ENCODE measurements around the gene CRIP2. TPM values are rescaled to one million over a fixed set of nuclear protein-coding genes. Genes with fewer than 3 reads are reported as not detected.
A peak's percentile ranks its signal among the peaks of the same experiment; 100 is the strongest.

The CRIP2 gene
- total and polyA plus RNA-seq, 7 donors, result 23.1 to 71.8 (median 32.2) TPM

GRCh38 chr14:105466531-105467248 lies 7.9 kb upstream of the CRIP2 start:
- H3K27ac ChIP-seq, result no peak overlapping the region
- H3K36me3 ChIP-seq (ENCODE audit: insufficient read depth in 1 of 2, low read depth in 1 of 2), result peaks cover 8 to 67% of the 10 kb centered on the region in 2 donors
- H3K4me1 ChIP-seq, result peaks cover 31% of the 10 kb centered on the region
- no peak overlapping the region for H3K4me3 ChIP-seq
- WGBS, 3 donors, result 64 to 81% (median 67%) methylated on average over 34 to 53 of the region's 53 CpGs
- TF ChIP-seq CTCF (IDR thresholded peaks at IDR 0.05), result no peak
- ATAC-seq, result peak in 1 of 4 donors; percentile 4
- no peaks in the 10 kb centered on the region for H3K27me3 ChIP-seq (ENCODE audit: insufficient read depth in 3 of 3, low read length in 2 of 3)
- intact Hi-C loops (cut with DNase I), result loop anchor here in 1 of 2 donors (5.0 kb wide), 1 partner anchor 49 kb away; the partner anchor contains the start of gene MTA1
- no peaks in the 10 kb centered on the region for H3K9me3 ChIP-seq
- DNase-seq, result no peak

- Histone ChIP-seq H3K36me3 (ENCODE audit: insufficient read depth in 1 of 2, low read depth in 1 of 2) (peaks cover 8 to 60% of the 10 kb centered on the region in 2 donors), H3K9me3 (no peaks in the 10 kb centered on the region), H3K4me1 (peaks cover 38% of the 10 kb centered on the region), H3K27me3 (ENCODE audit: insufficient read depth in 3 of 3, low read length in 2 of 3) (no peaks in the 10 kb centered on the region), H3K27ac (no peak overlapping the region), H3K4me3 (no peak overlapping the region)
- intact Hi-C loops (cut with DNase I), result loop anchor here in 1 of 2 donors (5.0 kb wide), 1 partner anchor 50 kb away; the partner anchor contains the start of gene MTA1
- no peak for DNase-seq
- TF ChIP-seq CTCF (IDR thresholded peaks at IDR 0.05), result no peak
- ATAC-seq, result no peak
- 82 to 89% (median 84%) methylated on average over 20 of the region's 20 CpGs for WGBS, 3 donors
Observed at GRCh38 chr14:105467249-105467941, 7.2 kb upstream of the CRIP2 start.

GRCh38 chr14:105467942-105468471 lies 6.6 kb upstream of the CRIP2 start:
- WGBS, 3 donors, result 83 to 88% (median 83%) methylated on average over 22 of the region's 22 CpGs
- Histone ChIP-seq H3K9me3 (no peaks in the 10 kb centered on the region), H3K27me3 (ENCODE audit: insufficient read depth in 3 of 3, low read length in 2 of 3) (no peaks in the 10 kb centered on the region), H3K4me1 (peaks cover 44% of the 10 kb centered on the region), H3K27ac (peak overlapping the region; percentile 15), H3K36me3 (ENCODE audit: insufficient read depth in 1 of 2, low read depth in 1 of 2) (peaks cover 8 to 54% of the 10 kb centered on the region in 2 donors), H3K4me3 (no peak overlapping the region)
- TF ChIP-seq CTCF (IDR thresholded peaks at IDR 0.05), result no peak
- no peak for ATAC-seq
- DNase-seq, result no peak
- intact Hi-C loops (cut with DNase I), result loop anchor here in 1 of 2 donors (5.0 kb wide), 1 partner anchor 51 kb away; the partner anchor contains the start of gene MTA1

- no peaks in the 10 kb centered on the region for H3K9me3 ChIP-seq
- peaks cover 47% of the 10 kb centered on the region for H3K4me1 ChIP-seq
- H3K27ac ChIP-seq, result no peak overlapping the region
- 16 to 30% (median 21%) methylated on average over 15 to 19 of the region's 19 CpGs for WGBS, 3 donors
- no peak for TF ChIP-seq CTCF (IDR thresholded peaks at IDR 0.05)
- H3K27me3 ChIP-seq (ENCODE audit: insufficient read depth in 3 of 3, low read length in 2 of 3), result no peaks in the 10 kb centered on the region
- intact Hi-C loops (cut with DNase I), result loop anchor here in 1 of 2 donors (5.0 kb wide), 1 partner anchor 51 kb away; the partner anchor contains the start of gene MTA1
- peaks cover 3 to 47% of the 10 kb centered on the region in 2 donors for H3K36me3 ChIP-seq (ENCODE audit: insufficient read depth in 1 of 2, low read depth in 1 of 2)
- peak; percentile 55 to 79 for DNase-seq
- H3K4me3 ChIP-seq, result no peak overlapping the region
- ATAC-seq, result peak; percentile 33 to 65 (median 60)
Observed at GRCh38 chr14:105468621-105469241, 5.9 kb upstream of the CRIP2 start.
